Neural cell (in vitro differentiated cells): ENCODE measurements around the gene NSF.
"Not testable (repeated sequence)": the region's sequence is repeated elsewhere in the genome, so short reads cannot be mapped to it uniquely, and the experiment has no call there.

Experiments used
- EP300 ChIP-seq: fragments of 450-650 bp; conservative IDR thresholded peaks from 2 replicates; pipeline ENCODE4 v1.6.1; 2014; ENCODE audit warnings: antibody characterized with exemption, mild to moderate bottlenecking, moderate library complexity; ENCODE audit not compliant: poor library complexity, severe bottlenecking
- EZH2 ChIP-seq: fragments of 200-600, 300-800 bp; shearing (Covaris generic), sonication (generic); IDR thresholded peaks from 2 replicates; pipeline ENCODE4 v1.6.1; 2014; ENCODE audit warnings: antibody characterized with exemption, low read length, borderline replicate concordance, mild to moderate bottlenecking; ENCODE audit not compliant: insufficient read depth, poor library complexity, severe bottlenecking
- TAF1 ChIP-seq: IDR thresholded peaks from 2 replicates; pipeline ENCODE4 v1.6.1; 2012; ENCODE audit warnings: low read depth
- TF ChIP-seq, protein P1 (sequence below): fragments of 450-650 bp; IDR thresholded peaks from 2 replicates; pipeline ENCODE4 v1.5.1; 2014; ENCODE audit warnings: antibody characterized with exemption, mild to moderate bottlenecking, moderate library complexity; ENCODE audit not compliant: poor library complexity, severe bottlenecking

DNA sequence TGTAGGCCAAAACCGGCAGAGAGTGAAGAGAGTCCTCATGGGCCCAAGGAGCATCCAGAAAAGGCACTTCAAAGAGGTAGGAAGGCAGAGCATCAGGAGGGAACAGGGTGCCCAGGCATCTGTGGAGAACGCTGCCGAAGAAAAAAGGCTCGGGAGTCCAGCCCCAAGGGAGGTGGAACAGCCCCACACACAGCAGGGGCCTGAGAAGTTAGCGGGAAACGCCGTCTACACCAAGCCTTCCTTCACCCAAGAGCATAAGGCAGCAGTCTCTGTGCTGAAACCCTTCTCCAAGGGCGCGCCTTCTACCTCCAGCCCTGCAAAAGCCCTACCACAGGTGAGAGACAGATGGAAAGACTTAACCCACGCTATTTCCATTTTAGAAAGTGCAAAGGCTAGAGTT, 41.9 kb upstream of the NSF start:
- not testable (repeated sequence) for TF ChIP-seq EZH2, EP300, TAF1
- TF ChIP-seq, protein P1, sequence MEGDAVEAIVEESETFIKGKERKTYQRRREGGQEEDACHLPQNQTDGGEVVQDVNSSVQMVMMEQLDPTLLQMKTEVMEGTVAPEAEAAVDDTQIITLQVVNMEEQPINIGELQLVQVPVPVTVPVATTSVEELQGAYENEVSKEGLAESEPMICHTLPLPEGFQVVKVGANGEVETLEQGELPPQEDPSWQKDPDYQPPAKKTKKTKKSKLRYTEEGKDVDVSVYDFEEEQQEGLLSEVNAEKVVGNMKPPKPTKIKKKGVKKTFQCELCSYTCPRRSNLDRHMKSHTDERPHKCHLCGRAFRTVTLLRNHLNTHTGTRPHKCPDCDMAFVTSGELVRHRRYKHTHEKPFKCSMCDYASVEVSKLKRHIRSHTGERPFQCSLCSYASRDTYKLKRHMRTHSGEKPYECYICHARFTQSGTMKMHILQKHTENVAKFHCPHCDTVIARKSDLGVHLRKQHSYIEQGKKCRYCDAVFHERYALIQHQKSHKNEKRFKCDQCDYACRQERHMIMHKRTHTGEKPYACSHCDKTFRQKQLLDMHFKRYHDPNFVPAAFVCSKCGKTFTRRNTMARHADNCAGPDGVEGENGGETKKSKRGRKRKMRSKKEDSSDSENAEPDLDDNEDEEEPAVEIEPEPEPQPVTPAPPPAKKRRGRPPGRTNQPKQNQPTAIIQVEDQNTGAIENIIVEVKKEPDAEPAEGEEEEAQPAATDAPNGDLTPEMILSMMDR, result not testable (repeated sequence)
